Progenitor cell of endocrine pancreas (in vitro differentiated cells): ENCODE data around the gene FAM24B. TPM values are rescaled to one million over a fixed set of nuclear protein-coding genes. Genes with fewer than 3 reads are reported as not detected.

ENCODE experiments used
- DNase-seq: peaks from one replicate; pipeline ENCODE4 v3.0.0; 2021; ENCODE audit warnings: low spot score; ENCODE audit not compliant: unreplicated experiment
- H3K27ac Mint-ChIP-seq: 2 replicates; pipeline ENCODE4 v1.8.0; 2021; ENCODE audit warnings: mild to moderate bottlenecking, moderate library complexity, mixed read lengths
- H3K27me3 Mint-ChIP-seq: 2 replicates; pipeline ENCODE4 v1.8.0; 2021; ENCODE audit warnings: mixed read lengths
- H3K36me3 Mint-ChIP-seq: 2 replicates; pipeline ENCODE4 v1.8.0; 2022; ENCODE audit warnings: mixed read lengths; ENCODE audit not compliant: insufficient read depth
- H3K4me1 Mint-ChIP-seq: 2 replicates; pipeline ENCODE4 v1.8.0; 2021; ENCODE audit warnings: low read depth, mixed read lengths
- H3K4me3 Mint-ChIP-seq: 2 replicates; pipeline ENCODE4 v1.8.0; 2021; ENCODE audit warnings: low read depth, mild to moderate bottlenecking, moderate library complexity, mixed read lengths
- H3K9me3 Mint-ChIP-seq: 2 replicates; pipeline ENCODE4 v1.8.0; 2021; ENCODE audit warnings: low read depth, mixed read lengths
- CTCF ChIP-seq: fragments of 200-600 bp; sonication (generic); IDR thresholded peaks from one replicate; pipeline ENCODE4 v1.5.0; 2021; ENCODE audit warnings: antibody characterized with exemption, mild to moderate bottlenecking; ENCODE audit not compliant: unreplicated experiment
- total RNA-seq: library from RNA; stranded (reverse); gene quantifications from 2 replicates; pipeline ENCODE4 v1.2.1, GENCODE V29; 2021

The FAM24B gene
- total RNA-seq, 1 donor from 2014 or later: not detected

DNA sequence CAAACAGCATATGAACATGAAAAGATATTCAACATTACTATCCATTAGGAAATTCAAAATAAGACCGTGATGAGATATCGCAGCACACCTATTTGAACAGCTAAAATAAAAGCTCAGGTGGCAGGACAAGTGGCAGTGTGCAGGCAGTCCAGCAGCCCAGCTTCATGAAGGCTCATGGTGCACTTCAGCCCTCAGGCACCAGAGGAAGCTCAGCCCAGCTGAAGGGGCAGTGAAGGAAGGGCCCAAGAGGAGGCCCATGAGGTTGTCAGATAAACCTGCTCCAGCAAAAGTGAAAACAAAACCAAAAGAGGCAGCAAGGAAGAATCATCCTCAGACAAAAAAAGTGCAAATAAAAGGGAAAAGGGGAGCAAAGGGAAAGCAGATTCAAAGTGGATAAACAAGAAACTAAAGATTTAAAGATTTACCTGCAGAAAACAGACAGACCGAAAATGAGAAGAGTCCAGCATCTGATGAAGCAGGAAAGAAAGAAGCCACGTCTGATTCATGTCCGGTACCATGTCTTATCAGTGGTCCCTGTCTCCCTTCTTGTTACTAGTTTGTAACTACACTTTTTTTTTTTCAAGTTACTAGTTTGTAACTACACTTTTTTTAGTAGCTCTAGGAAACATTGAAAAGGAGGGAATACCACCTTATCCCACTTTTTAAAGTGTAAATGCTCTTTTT is 15.0 kb upstream of the FAM24B start:
- H3K27me3 Mint-ChIP-seq: no peaks in the 10 kb centered on the region
- H3K4me1 Mint-ChIP-seq: no peaks in the 10 kb centered on the region
- no peak overlapping the region for H3K4me3 Mint-ChIP-seq
- DNase-seq: no peak
- H3K9me3 Mint-ChIP-seq: no peaks in the 10 kb centered on the region
- H3K27ac Mint-ChIP-seq: no peak overlapping the region
- H3K36me3 Mint-ChIP-seq: no peaks in the 10 kb centered on the region
- no peak for TF ChIP-seq CTCF

DNA sequence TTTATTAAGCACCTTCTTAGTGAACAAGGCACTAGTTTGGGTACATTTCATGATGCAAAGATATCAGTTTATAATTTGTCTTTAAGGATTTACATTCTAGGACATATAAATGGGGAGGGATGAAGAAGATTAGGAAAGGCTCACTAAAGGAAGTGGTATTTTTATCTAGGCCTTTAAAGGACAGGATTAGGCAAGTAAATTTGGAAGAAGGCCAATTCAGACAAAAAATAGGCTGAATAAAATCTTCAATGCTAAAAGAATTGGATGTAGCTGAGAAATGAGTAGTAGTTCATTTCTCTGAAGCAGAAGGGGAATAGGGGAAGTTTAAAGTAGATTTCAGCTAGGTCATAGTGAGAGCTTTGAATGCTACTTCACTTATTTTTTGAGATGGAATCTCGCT is 4.8 kb upstream of the FAM24B start:
- no peak for TF ChIP-seq CTCF
- no peak overlapping the region for H3K4me3 Mint-ChIP-seq
- H3K36me3 Mint-ChIP-seq: no peaks in the 10 kb centered on the region
- H3K9me3 Mint-ChIP-seq: no peaks in the 10 kb centered on the region
- H3K4me1 Mint-ChIP-seq: peaks cover 2% of the 10 kb centered on the region
- no peak overlapping the region for H3K27ac Mint-ChIP-seq
- DNase-seq: no peak
- peaks cover 33% of the 10 kb centered on the region for H3K27me3 Mint-ChIP-seq

- H3K9me3 Mint-ChIP-seq: no peaks in the 10 kb centered on the region
- no peaks in the 10 kb centered on the region for H3K36me3 Mint-ChIP-seq
Measured at GRCh38 chr10:122882766-122883165, 3.4 kb upstream of the FAM24B start.

DNA sequence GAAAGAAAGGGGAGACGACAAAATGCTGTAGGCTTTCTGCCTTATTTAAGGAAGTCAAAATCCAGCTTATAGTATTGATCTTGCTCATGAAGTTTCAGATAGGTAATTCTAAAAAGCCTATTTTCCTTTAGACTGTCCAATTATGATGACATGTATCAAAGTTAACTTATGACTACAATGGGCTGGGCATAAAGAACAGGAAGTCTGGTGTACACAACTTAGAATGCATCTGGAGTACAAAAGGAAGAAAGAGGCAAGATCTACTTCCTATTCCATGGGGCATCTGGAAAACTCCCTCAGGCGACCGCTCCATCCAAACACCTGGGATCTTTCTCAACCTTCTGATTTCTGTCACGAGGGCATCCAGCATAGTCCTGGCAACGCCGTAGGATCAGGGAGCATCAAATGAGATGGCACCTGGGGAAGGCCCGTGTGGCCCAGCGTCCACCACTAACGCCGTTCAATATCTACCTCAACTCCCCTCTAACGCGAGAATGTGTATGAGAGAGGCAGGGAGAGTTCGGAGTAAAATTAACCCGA is 512 bp downstream of the FAM24B start:
- no peak for TF ChIP-seq CTCF
- Mint-ChIP-seq H3K27me3 (peaks cover 55% of the 10 kb centered on the region), H3K4me3 (no peak overlapping the region), H3K27ac (no peak overlapping the region), H3K4me1 (peaks cover 3% of the 10 kb centered on the region), H3K36me3 (no peaks in the 10 kb centered on the region), H3K9me3 (no peaks in the 10 kb centered on the region)
- DNase-seq: no peak

More at GRCh38 chr10:122882766-122883165, 3.4 kb upstream of the FAM24B start:
- DNase-seq: no peak
- Mint-ChIP-seq H3K4me3 (no peak overlapping the region), H3K27me3 (peaks cover 45% of the 10 kb centered on the region), H3K4me1 (peaks cover 2% of the 10 kb centered on the region), H3K27ac (no peak overlapping the region)
- TF ChIP-seq CTCF: no peak

- no peaks in the 10 kb centered on the region for H3K9me3 Mint-ChIP-seq
- DNase-seq: no peak
- no peak for TF ChIP-seq CTCF
- no peaks in the 10 kb centered on the region for H3K36me3 Mint-ChIP-seq
- H3K27me3 Mint-ChIP-seq: peaks cover 50% of the 10 kb centered on the region
- peaks cover 3% of the 10 kb centered on the region for H3K4me1 Mint-ChIP-seq
- H3K4me3 Mint-ChIP-seq: no peak overlapping the region
- H3K27ac Mint-ChIP-seq: no peak overlapping the region
Measured at GRCh38 chr10:122877264-122877663, 2.1 kb downstream of the FAM24B start.
